Activated T-cell treated with anti-CD3 and anti-CD28 coated beads for 48 hours (primary cell): ENCODE results near the gene GP9.

Experiments
- DNase-seq: peaks from one replicate; pipeline ENCODE4 v3.0.0-alpha.2; 2020; ENCODE audit warnings: low read depth

GP9 gene

GRCh38 chr3:129060276-129061022 lies at the start of gene GP9:
Gene GP9, plus strand, starts transcription at chr3:129060779. Its CDS starts 961 bp downstream, at chr3:129061740.
- DNase-seq, result no peak

GRCh38 chr3:129013491-129013891 lies 47.1 kb upstream of the GP9 start:
- DNase-seq, result no peak

- DNase-seq, result no peak
These were observed 46.4 kb upstream of the GP9 start for GRCh38 chr3:129014148-129014547.

- no peak for DNase-seq
These were observed 45.7 kb upstream of the GP9 start for GRCh38 chr3:129014793-129015345.

GRCh38 chr3:129015388-129016105 lies 45.0 kb upstream of the GP9 start:
- DNase-seq, result no peak

GRCh38 chr3:129016356-129016719 lies 44.2 kb upstream of the GP9 start:
- no peak for DNase-seq

GRCh38 chr3:129016720-129017483 lies 43.7 kb upstream of the GP9 start:
- no peak for DNase-seq

- DNase-seq, result no peak
These were observed 43.1 kb upstream of the GP9 start for GRCh38 chr3:129017484-129017899.

- no peak for DNase-seq
These were observed 42.3 kb upstream of the GP9 start for GRCh38 chr3:129018271-129018670.

GRCh38 chr3:129018751-129019150 lies 41.8 kb upstream of the GP9 start:
- DNase-seq, result no peak

- no peak for DNase-seq
These were observed 41.3 kb upstream of the GP9 start for GRCh38 chr3:129019266-129019665.

- no peak for DNase-seq
These were observed 39.9 kb upstream of the GP9 start for GRCh38 chr3:129020691-129021090.

- DNase-seq, result no peak
These were observed 39.4 kb upstream of the GP9 start for GRCh38 chr3:129021140-129021551.

- no peak for DNase-seq
These were observed 38.2 kb upstream of the GP9 start for GRCh38 chr3:129022114-129023007.

GRCh38 chr3:129023008-129023358 lies 37.6 kb upstream of the GP9 start:
- no peak for DNase-seq

- DNase-seq, result no peak
These were observed 36.7 kb upstream of the GP9 start for GRCh38 chr3:129023909-129024308.

- no peak for DNase-seq
These were observed 35.5 kb upstream of the GP9 start for GRCh38 chr3:129025108-129025507.

GRCh38 chr3:129025691-129026435 lies 34.7 kb upstream of the GP9 start:
- DNase-seq, result no peak

GRCh38 chr3:129026728-129027543 lies 33.6 kb upstream of the GP9 start:
- DNase-seq, result peak; percentile 91

GRCh38 chr3:129027544-129027880 lies 33.1 kb upstream of the GP9 start:
- DNase-seq, result no peak
